GM21737 (cell line): ENCODE data around the gene ZNF660.
A peak's percentile ranks its signal among the peaks of the same experiment; 100 is the strongest.

ENCODE experiments used
- ATAC-seq: cut with Tn5 transposase; IDR thresholded peaks from one replicate; pipeline ENCODE4 v1.9.1; 2021; ENCODE audit warnings: mild to moderate bottlenecking, moderate library complexity; ENCODE audit not compliant: unreplicated experiment

The ZNF660 gene

GRCh38 chr3:44628716-44629115, 44.0 kb downstream of the ZNF660 start:
- ATAC-seq: no peak

- no peak for ATAC-seq
Measured at GRCh38 chr3:44632193-44632592, 47.4 kb downstream of the ZNF660 start.

- ATAC-seq: no peak
Measured at GRCh38 chr3:44642337-44642736, 57.6 kb downstream of the ZNF660 start.

GRCh38 chr3:44643024-44643423, 58.3 kb downstream of the ZNF660 start:
- no peak for ATAC-seq

- ATAC-seq: no peak
Measured at GRCh38 chr3:44647771-44648170, 63.0 kb downstream of the ZNF660 start.

GRCh38 chr3:44648564-44649229, 63.9 kb downstream of the ZNF660 start, which contains the start of gene ZNF35:
Gene ZNF35 (plus strand): TSS chr3:44648732. CDS start chr3:44651068, 2,336 bp downstream.
- peak; percentile 97 for ATAC-seq
